ENCODE measurements around the gene FERMT1.
"Not testable (repeated sequence)": the region's sequence is repeated elsewhere in the genome, so short reads cannot be mapped to it uniquely, and the experiment has no call there.

FERMT1 gene

GRCh38 chr20:6114696-6115095 lies 8.1 kb downstream of the FERMT1 start:
- no peak for DNase-seq

- DNase-seq = no peak
Observed at GRCh38 chr20:6113951-6114350, 8.9 kb downstream of the FERMT1 start.

- DNase-seq = not testable (repeated sequence)
Observed at GRCh38 chr20:6112965-6113364, 9.9 kb downstream of the FERMT1 start.

GRCh38 chr20:6108330-6108729 lies 14.5 kb downstream of the FERMT1 start:
- DNase-seq = no peak

- DNase-seq = peak; percentile 76
Observed at GRCh38 chr20:6104493-6105188, 18.2 kb downstream of the FERMT1 start.

- no peak for DNase-seq
Observed at GRCh38 chr20:6103301-6103700, 19.5 kb downstream of the FERMT1 start.

GRCh38 chr20:6101346-6101745 lies 21.5 kb downstream of the FERMT1 start:
- no peak for DNase-seq

GRCh38 chr20:6100246-6100645 lies 22.6 kb downstream of the FERMT1 start:
- no peak for DNase-seq

- DNase-seq = no peak
Observed at GRCh38 chr20:6099819-6100218, 23.0 kb downstream of the FERMT1 start.

- DNase-seq = no peak
Observed at GRCh38 chr20:6095409-6095808, 27.4 kb downstream of the FERMT1 start.

- DNase-seq = no peak
Observed at GRCh38 chr20:6094565-6094964, 28.3 kb downstream of the FERMT1 start.

GRCh38 chr20:6094063-6094462 lies 28.8 kb downstream of the FERMT1 start:
- DNase-seq = no peak

- no peak for DNase-seq
Observed at GRCh38 chr20:6091661-6092060, 31.2 kb downstream of the FERMT1 start.

GRCh38 chr20:6086868-6087267 lies 36.0 kb downstream of the FERMT1 start:
- DNase-seq = no peak

- DNase-seq = no peak
Observed at GRCh38 chr20:6083926-6084325, 38.9 kb downstream of the FERMT1 start.

- DNase-seq = no peak
Observed at GRCh38 chr20:6081236-6081635, 41.6 kb downstream of the FERMT1 start.

GRCh38 chr20:6079016-6079415 lies 43.8 kb downstream of the FERMT1 start:
- DNase-seq = no peak

- DNase-seq = peak; percentile 77
Observed at GRCh38 chr20:6075428-6076219, 47.2 kb downstream of the FERMT1 start.

GRCh38 chr20:6074784-6075183 lies 48.0 kb downstream of the FERMT1 start:
- DNase-seq = no peak

GRCh38 chr20:6074145-6074561 lies 48.7 kb downstream of the FERMT1 start:
- peak; percentile 32 for DNase-seq

- no peak for DNase-seq
Observed at GRCh38 chr20:6070829-6071695, 51.8 kb downstream of the FERMT1 start.

GRCh38 chr20:6069669-6070068 lies 53.2 kb downstream of the FERMT1 start:
- DNase-seq = no peak

GRCh38 chr20:6067763-6068318 lies 55.0 kb downstream of the FERMT1 start:
- DNase-seq = no peak

All from NCI-H2171 treated with DMSO at 0.1 percent for 48 hours (cell line).